Mesodermal cell (in vitro differentiated cells): ENCODE results near the gene ACHE.
"Not testable (repeated sequence)": the region's sequence is repeated elsewhere in the genome, so short reads cannot be mapped to it uniquely, and the experiment has no call there.

ENCODE experiments used
- H3K27ac ChIP-seq: 2 replicates; pipeline ENCODE4 v1.7.0; 2013; ENCODE audit warnings: mild to moderate bottlenecking, low read depth, low read length, moderate library complexity; ENCODE audit not compliant: severe bottlenecking
- H3K36me3 ChIP-seq: 2 replicates; pipeline ENCODE4 v1.7.1; 2013; ENCODE audit warnings: mild to moderate bottlenecking, low read length, moderate library complexity; ENCODE audit not compliant: control insufficient read depth, insufficient read depth
- H3K4me1 ChIP-seq: one replicate; pipeline ENCODE4 v1.7.1; 2013; ENCODE audit warnings: mild to moderate bottlenecking, low read length; ENCODE audit not compliant: insufficient read depth, control insufficient read depth, poor library complexity, severe bottlenecking
- H3K4me3 ChIP-seq: 2 replicates; pipeline ENCODE4 v1.7.0; 2013; ENCODE audit warnings: low read length, control low read depth, mild to moderate bottlenecking; ENCODE audit not compliant: insufficient read depth, poor library complexity, severe bottlenecking; ENCODE audit errors: extremely low read depth
- H3K9me3 ChIP-seq: 2 replicates; pipeline ENCODE4 v1.7.1; 2013; ENCODE audit warnings: mild to moderate bottlenecking, low read length, moderate library complexity; ENCODE audit not compliant: control insufficient read depth
- WGBS, 2 experiments: methylation state at CpG; one replicate each; pipeline ENCODE4 v1.1.5; 2013; ENCODE audit warnings: missing lambda C conversion rate in 2 of 2; ENCODE audit not compliant: insufficient coverage in 2 of 2; 5-methylcytosine and 5-hydroxymethylcytosine counted together

Gene ACHE

GRCh38 chr7:100855515-100855914, 40.2 kb downstream of the ACHE start:
- Histone ChIP-seq H3K4me3 (no peak overlapping the region), H3K36me3 (peaks cover 22% of the 10 kb centered on the region), H3K4me1 (peaks cover 8% of the 10 kb centered on the region), H3K9me3 (no peaks in the 10 kb centered on the region), H3K27ac (no peak overlapping the region)
- 93 to 97% methylated on average over 8 to 9 of the region's 10 CpGs for WGBS, 2 experiments

GRCh38 chr7:100854899-100855298, 40.8 kb downstream of the ACHE start:
- H3K36me3 ChIP-seq, result peaks cover 17% of the 10 kb centered on the region
- not testable (repeated sequence) for H3K4me3 ChIP-seq, H3K9me3 ChIP-seq, H3K4me1 ChIP-seq, H3K27ac ChIP-seq
- WGBS, 2 experiments, result 90 to 95% methylated on average over 7 to 9 of the region's 9 CpGs

DNA sequence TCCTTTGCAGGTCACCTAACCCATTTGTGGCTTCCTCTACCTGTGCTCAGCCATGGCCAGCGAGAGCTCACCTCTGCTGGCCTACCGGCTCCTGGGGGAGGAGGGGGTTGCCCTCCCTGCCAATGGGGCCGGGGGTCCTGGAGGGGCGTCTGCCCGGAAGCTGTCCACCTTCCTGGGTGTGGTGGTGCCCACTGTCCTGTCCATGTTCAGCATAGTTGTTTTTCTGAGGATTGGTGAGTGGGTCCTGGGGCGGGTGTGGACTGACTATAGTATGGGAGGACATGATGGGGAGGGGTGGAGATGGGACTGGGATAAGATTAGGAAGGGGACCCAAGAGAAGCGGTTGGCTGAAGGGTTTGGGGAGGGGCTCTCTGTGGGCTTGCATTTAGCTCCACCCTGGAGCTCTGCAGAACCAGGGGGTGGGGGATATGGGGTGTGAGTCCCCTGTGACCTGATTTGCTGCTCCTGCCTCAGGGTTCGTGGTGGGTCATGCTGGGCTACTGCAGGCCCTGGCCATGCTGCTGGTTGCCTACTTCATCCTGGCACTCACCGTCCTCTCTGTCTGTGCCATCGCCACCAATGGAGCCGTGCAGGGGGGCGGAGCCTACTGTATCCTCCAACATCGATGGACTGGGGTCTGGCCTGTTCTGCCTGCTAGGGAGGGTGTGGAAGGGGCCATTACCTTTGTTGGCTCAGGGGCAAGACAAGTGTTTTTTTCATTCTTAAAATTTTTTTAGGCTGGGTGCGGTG, 41.4 kb downstream of the ACHE start:
- H3K4me1 ChIP-seq, result peaks cover 8% of the 10 kb centered on the region
- no peak overlapping the region for H3K27ac ChIP-seq
- peaks cover 17% of the 10 kb centered on the region for H3K36me3 ChIP-seq
- H3K9me3 ChIP-seq, result no peaks in the 10 kb centered on the region
- no peak overlapping the region for H3K4me3 ChIP-seq
- 90 to 97% methylated on average over 7 to 12 of the region's 14 CpGs for WGBS, 2 experiments

- no peaks in the 10 kb centered on the region for H3K9me3 ChIP-seq
- peaks cover 14% of the 10 kb centered on the region for H3K36me3 ChIP-seq
- H3K27ac ChIP-seq, result no peak within 1 kb of the TSS
- H3K4me1 ChIP-seq, result peaks cover 8% of the 10 kb centered on the region
- H3K4me3 ChIP-seq, result peak within 1 kb of the TSS; percentile 76
- 0 to 1% methylated on average over 46 to 61 of the region's 71 CpGs for WGBS, 2 experiments
Measured at GRCh38 chr7:100852048-100852872, 43.4 kb downstream of the ACHE start, which contains the start of gene SLC12A9. SLC12A9 (plus strand) TSS chr7:100852713; CDS start chr7:100854198, 1,485 bp downstream.

DNA sequence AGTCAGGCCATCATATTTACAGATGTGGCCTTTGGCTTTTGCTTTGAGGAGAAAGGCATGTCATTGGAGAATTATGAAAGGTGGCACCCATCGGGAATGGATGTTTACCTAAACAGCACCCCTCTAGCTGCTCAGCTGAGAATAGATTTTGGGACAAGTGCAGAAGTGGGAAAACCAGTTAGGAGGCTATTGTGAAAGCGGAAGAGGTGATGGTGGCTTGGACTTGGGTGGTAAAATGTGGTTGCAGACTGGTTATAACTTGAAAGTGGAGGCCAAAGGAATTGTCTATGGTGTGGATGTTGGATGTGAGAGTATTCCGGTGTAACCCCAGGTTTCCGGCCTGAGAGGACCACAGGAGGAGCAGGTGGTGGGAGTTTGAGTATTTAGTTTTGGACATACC, 48.3 kb downstream of the ACHE start:
- no peaks in the 10 kb centered on the region for H3K4me1 ChIP-seq

DNA sequence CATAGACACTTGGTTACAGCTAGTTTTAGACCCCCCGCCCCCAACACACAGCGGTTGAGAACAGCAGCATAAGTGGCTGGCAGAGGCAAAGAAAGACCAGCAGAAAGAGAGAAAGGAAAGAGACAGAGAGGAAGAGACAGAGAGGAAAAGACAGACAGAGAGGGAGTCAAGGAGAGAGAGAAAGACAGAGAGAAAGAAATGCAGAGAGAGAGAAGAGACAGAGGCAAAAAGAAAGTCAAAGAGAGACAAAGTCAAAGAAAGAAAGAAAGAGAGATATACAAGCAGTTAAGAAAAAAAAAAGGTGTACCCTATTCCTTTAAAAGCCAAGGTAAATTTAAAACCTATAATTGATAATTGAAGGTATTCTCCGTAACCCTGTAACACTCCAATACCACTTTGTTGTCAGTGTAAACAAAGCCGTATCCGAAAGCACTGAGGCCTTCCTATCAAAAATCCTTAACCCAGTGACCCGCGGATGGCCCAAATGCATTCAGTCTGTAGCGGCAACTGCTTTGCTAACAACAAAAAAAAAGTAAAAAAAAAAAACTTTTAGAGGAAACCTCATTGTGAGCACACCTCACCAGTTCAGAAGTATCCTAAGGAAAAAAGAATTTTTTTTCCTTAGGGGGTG, 55.1 kb downstream of the ACHE start:
- WGBS, 2 experiments, result 33 to 75% methylated on average over 2 to 5 of the region's 8 CpGs
- no peak overlapping the region for H3K27ac ChIP-seq
- no peaks in the 10 kb centered on the region for H3K9me3 ChIP-seq
- no peak overlapping the region for H3K4me3 ChIP-seq
- H3K4me1 ChIP-seq, result peaks cover 12% of the 10 kb centered on the region
- no peaks in the 10 kb centered on the region for H3K36me3 ChIP-seq

More for the DNA sequence above, 48.3 kb downstream of the ACHE start:
- H3K4me3 ChIP-seq, result no peak overlapping the region
- 96% methylated on average over 3 to 4 of the region's 4 CpGs for WGBS, 2 experiments
- H3K36me3 ChIP-seq, result no peaks in the 10 kb centered on the region
- H3K27ac ChIP-seq, result no peak overlapping the region
- H3K9me3 ChIP-seq, result no peaks in the 10 kb centered on the region
